SK-MEL-5 (cell line): ENCODE measurements around the gene RGN. TPM values are rescaled to one million over a fixed set of nuclear protein-coding genes. Genes with fewer than 3 reads are reported as not detected.
"Not testable (repeated sequence)": the region's sequence is repeated elsewhere in the genome, so short reads cannot be mapped to it uniquely, and the experiment has no call there.

Source experiments
- DNase-seq: peaks from one replicate; pipeline ENCODE4 v3.0.0-alpha.2; 2016; ENCODE audit warnings: low read depth, low spot score
- in situ Hi-C: cut with HindIII; loops from 2 replicates; pipeline ENCODE4 v1.10.0; 2016; ENCODE audit warnings: low sequenced_read_pairs, high pct_unique_total_duplicates, low pct_unique_long_range_greater_than_20kb
- small RNA-seq, 2 experiments: library from RNA; depleted of rRNA; stranded (forward); fragments of <200 nt; gene quantifications; one replicate each; pipeline ENCODE3, GENCODE V24; 2014
- total RNA-seq: library from RNA; depleted of rRNA; stranded (reverse); fragments of >200 nt; shearing (Covaris generic); gene quantifications from 2 replicates; pipeline ENCODE4 v1.2.3, GENCODE V29; 2014; rRNA removed

RGN gene
- total RNA-seq, 1 experiment from 2014 or later, result 0.29 TPM

DNA sequence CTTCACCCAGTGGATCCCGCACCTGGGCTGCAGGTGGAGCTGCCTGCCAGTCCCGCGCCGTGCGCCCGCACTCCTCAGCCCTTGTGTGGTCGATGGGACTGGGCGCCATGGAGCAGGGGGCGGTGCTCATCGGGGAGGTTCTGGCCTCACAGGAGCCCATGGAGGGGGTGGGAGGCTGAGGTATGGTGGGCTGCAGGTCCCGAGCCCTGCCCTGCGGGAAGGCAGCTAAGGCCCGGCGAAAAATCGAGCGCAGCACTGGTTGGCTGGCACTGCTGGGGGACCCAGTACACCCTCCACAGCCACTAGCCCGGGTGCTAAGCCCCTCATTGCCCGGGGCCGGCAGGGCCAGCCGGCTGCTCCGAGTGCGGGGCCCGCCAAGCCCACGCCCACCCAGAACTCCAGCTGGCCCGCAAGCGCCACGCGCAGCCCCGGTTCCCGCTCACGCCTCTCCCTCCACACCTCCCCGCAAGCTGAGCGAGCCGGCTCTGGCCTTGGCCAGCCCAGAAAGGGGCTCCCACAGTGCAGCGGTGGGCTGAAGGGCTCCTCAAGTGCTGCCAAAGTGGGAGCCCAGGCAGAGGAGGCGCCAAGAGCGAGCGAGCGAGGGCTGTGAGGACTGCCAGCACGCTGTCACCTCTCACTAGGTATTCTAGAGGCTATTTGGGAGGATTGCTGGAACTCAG, 32.8 kb downstream of the RGN start:
- in situ Hi-C loops, DNase-seq: not testable (repeated sequence)

DNA sequence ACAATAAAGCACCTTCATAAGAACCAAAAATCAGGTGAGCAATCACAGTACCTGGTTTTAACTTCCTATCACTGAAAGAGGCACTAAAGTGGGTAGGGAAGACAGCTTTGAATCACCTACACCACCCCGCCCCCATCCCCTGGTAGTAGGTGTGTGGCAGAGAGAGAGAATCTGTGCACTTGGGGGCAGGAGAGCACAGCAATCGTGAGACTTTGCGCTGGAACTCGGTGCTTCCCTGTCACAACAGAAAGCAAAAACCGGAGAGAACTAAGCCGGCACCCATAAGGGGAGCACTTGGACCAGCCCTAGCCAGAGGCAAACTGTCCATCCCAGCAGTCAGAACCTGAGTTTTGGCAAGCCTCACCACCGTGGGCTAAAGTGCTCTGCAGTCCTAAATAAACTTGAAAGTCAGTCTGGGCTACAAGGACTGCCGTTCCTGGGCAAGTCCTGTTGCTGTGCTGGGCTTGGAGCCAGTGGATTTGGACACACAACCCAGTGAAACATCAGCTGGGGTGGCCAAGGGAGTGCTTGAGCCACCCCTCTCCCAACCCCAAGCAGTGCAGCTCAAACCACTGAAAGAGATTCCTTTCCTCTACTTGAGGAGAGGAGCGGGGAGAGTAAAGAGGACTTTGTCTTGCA, 34.2 kb downstream of the RGN start:
- no peak for DNase-seq
- in situ Hi-C loops, result no loop called here

DNA sequence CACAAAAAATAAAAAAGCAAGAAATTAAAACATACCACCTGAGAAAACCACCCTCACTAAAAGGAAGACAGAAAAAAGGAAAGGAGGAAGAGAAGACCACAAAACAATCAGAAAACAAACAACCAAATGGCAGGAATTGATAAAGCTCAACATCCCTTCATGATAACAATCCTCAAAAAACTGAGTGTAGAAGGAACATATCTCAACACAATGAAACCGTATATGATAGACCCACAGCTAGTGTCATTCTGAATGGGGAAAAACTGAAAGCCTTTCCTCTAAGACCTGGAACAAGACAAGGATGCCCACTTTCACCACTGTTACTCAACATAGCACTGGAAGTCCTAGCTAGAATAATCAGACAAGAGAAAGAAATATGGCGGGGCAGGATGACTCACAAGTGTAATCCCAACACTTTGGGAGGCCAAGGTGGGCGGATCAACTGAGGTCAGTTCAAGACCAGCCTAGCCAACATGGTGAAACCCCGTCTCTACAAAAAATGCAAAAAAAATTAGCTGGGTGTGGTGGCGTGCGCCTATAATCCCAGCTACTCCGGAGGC, 38.4 kb downstream of the RGN start:
- in situ Hi-C loops, DNase-seq: not testable (repeated sequence)

DNA sequence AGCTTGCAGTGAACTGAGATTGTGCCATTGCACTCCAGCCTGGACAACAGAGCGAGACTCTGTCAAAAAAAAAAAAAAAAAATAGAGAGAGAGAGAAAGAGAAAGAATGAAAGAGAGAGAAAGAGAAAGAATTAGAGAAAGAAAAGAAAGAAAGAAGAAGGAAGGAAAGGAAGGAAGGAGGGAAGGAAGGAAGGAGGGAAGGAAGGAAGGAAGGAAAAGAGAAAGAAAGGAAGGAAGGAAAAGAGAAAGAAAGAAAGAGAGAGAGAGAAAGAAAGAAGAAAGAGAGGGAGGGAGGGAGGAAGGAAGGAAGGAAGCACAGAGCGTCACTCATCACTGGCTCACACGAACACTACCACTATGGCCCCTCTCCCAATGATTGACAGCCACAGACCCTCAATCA, 46.2 kb downstream of the RGN start:
- in situ Hi-C loops, DNase-seq: not testable (repeated sequence)

DNA sequence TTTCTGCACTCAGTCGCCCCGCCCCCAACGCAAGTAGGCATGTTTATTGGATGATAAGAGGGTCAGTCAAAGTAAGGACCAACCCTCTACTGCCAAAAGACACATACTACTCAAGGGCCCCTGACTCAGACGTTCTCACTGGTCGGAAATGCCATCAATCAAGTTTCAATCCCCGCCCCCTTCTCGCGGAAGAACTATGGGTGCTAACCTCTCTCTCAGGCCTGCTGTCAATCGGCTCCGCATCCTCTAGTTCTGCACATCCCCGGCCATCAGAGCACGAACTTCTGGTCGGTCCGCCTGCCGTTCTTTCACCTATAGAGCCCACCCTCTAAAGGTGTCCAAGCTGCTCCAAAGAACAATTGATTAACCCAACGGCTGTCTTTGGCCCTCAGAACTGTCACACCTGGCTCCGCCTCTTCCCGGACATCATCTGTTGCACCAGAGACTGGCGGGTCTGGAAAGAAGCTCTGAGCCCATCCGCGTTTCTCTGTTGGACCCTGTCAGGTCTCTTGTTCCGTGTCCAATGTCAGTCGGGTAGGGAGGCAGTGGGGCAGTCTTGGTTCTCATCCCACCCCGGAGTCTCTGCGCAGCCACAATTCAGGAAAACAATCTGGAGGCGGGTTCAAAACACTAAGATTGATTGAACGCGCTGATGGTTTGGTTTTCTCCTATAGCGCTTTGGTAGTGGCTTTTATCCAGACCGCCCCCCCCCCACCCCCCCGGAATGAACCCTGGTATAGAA, 51.1 kb downstream of the RGN start:
- in situ Hi-C loops, result no loop called here
- DNase-seq, result peak; percentile 96

DNA sequence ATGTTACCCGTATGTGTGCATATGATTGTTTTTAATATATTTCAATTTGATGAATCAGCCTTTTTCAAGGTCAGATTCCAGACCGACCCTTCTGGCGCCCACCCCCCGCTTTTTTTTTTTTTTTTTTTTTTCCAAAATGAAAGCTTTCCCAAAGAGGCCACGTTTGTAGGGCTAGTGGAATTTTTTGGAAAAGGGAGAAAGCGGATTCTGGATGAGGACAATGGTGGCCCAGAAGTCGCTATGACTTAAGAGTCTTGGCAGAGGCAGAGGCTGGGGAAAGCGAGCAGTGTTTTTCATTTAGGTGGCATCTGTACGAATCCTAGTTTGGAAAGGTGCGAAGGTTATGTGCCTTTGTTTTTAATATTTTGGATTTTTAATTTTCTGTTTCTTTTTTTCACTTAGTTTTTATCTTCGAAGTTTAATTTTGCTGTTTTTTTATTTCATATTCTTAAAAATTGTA, 51.7 kb downstream of the RGN start:
- in situ Hi-C loops, result no loop called here
- no peak for DNase-seq

DNA sequence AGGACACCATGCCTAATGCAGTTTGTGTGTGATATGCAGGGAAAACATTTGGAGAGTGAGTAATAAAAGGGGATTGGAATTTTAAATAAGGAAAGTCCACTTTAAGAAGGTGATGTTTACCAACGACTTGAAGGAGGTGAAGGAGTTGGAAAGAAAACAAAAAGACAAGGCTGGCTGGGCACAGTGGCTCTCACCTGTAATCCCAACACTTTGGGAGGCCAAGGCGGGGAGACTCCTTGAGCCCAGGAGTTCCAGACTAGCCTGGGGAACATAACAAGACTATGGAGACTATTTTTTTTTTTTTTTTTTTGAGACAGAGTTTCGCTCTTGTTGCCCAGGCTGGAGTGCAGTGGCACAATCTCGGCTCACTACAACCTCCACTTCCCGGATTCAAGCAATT, 55.2 kb downstream of the RGN start:
- in situ Hi-C loops, result no loop called here
- DNase-seq, result no peak

DNA sequence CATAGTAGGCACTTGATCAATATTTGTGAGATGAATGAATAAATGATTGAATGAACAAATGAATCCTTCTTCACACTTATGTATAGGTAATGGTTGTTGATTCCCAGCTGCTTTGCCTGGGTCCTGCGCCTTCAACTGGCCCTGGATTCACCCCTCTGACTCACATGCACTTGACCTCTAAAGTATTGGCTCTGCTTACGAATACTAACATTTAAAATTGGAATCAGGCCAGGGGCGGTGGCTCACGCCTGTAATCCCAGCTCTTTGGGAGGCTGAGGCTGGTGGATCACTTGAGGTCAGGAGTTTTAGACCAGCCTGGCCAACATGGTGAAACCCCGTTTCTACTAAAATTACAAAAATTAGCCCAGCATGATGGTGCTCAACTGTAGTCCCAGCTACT, 57.4 kb downstream of the RGN start:
- in situ Hi-C loops, result not testable (repeated sequence)
- peak; percentile 15 for DNase-seq

DNA sequence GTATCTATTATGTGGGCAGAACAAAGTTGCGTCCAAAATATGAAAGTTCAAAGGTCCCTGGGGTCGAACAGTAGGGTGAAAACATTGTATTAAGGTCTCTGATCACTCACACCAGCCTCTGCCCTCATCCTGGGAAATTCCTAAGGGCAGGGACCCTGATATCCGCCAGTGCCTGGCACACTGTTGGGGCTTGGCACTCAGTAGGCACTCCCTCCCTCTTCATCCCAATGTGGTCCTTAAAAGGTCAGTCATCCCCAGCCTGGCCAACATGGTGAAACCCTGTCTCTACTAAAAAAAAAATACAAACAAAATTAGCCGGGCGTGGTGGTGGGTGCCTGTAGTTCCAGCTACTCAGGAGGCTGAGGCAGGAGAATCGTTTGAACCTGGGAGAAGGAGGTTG, 59.9 kb downstream of the RGN start:
- DNase-seq, result no peak
- in situ Hi-C loops, result no loop called here

Small RNA genes within 50 kb of the gene (small RNA-seq; reads per million reads assigned to genes)
- gene RNU12-2P, result 0.06 to 0.62 reads per million in 2 experiments
- gene RNU6-1189P, result 0 to 0.10 reads per million in 2 experiments

Other genes starting within 250 kb of the RGN start
- gene RP2, start 241.4 kb upstream of the RGN start, total RNA-seq, result 11.8 and 12.2 TPM in 2 replicates
- 9.0 and 9.4 TPM in 2 replicates for gene JADE3, start 166.0 kb upstream of the RGN start, total RNA-seq
- gene NDUFB11, start 66.3 kb downstream of the RGN start, total RNA-seq, result 157 and 172 TPM in 2 replicates
- gene RBM10, start 66.8 kb downstream of the RGN start, total RNA-seq, result 42.2 and 42.6 TPM in 2 replicates
- 169 and 186 TPM in 2 replicates for gene UBA1, start 115.4 kb downstream of the RGN start, total RNA-seq
- gene CDK16, start 140.2 kb downstream of the RGN start, total RNA-seq, result 81.6 and 95.4 TPM in 2 replicates
- 28.6 and 37.5 TPM in 2 replicates for gene USP11, start 154.6 kb downstream of the RGN start, total RNA-seq